HEK293 (cell line): ENCODE results near the gene P2RX2.
A peak's percentile ranks its signal among the peaks of the same experiment; 100 is the strongest.

Source experiments
- HOXC10 ChIP-seq: sonication (generic); formaldehyde crosslinking; IDR thresholded peaks from 2 replicates; pipeline ENCODE4 v1.8.1; 2023; ENCODE audit warnings: mild to moderate bottlenecking, missing genetic modification reagents
- MYNN ChIP-seq: fragments of 450-650 bp; formaldehyde crosslinking; IDR thresholded peaks from 2 replicates; pipeline ENCODE4 v1.5.1; 2016; ENCODE audit warnings: missing biosample characterization, missing genetic modification characterization, borderline replicate concordance
- ZBTB17 ChIP-seq: fragments of 450-650 bp; formaldehyde crosslinking; IDR thresholded peaks from 2 replicates; pipeline ENCODE4 v1.5.1; 2016; ENCODE audit warnings: missing biosample characterization, missing genetic modification characterization
- ZBTB8A ChIP-seq: fragments of 450-650 bp; formaldehyde crosslinking; IDR thresholded peaks from 2 replicates; pipeline ENCODE4 v1.5.1; 2016; ENCODE audit warnings: missing biosample characterization, missing genetic modification characterization
- ZEB2 ChIP-seq: fragments of 450-650 bp; formaldehyde crosslinking; IDR thresholded peaks from 2 replicates; pipeline ENCODE4 v1.5.1; 2016; ENCODE audit warnings: missing biosample characterization, missing genetic modification characterization
- ZFP37 ChIP-seq: fragments of 450-650 bp; formaldehyde crosslinking; IDR thresholded peaks from 2 replicates; pipeline ENCODE4 v1.5.1; 2016; ENCODE audit warnings: missing biosample characterization, missing genetic modification characterization
- ZFP41 ChIP-seq: fragments of 450-650 bp; formaldehyde crosslinking; IDR thresholded peaks from 2 replicates; pipeline ENCODE4 v1.5.1; 2016; ENCODE audit warnings: missing biosample characterization, missing genetic modification characterization, borderline replicate concordance
- ZNF121 ChIP-seq: fragments of 450-650 bp; formaldehyde crosslinking; IDR thresholded peaks from 2 replicates; pipeline ENCODE4 v1.5.1; 2016; ENCODE audit warnings: missing biosample characterization, missing genetic modification characterization
- ZNF140 ChIP-seq: fragments of 450-650 bp; formaldehyde crosslinking; IDR thresholded peaks from 2 replicates; pipeline ENCODE4 v1.5.1; 2016; ENCODE audit warnings: missing biosample characterization, missing genetic modification characterization
- ZNF155 ChIP-seq: fragments of 450-650 bp; formaldehyde crosslinking; IDR thresholded peaks from 2 replicates; pipeline ENCODE4 v1.5.1; 2016; ENCODE audit warnings: missing biosample characterization, missing genetic modification characterization
- ZNF169 ChIP-seq: fragments of 450-650 bp; formaldehyde crosslinking; IDR thresholded peaks from 2 replicates; pipeline ENCODE4 v1.5.1; 2016; ENCODE audit warnings: missing biosample characterization, missing genetic modification characterization
- ZNF2 ChIP-seq: fragments of 450-650 bp; formaldehyde crosslinking; IDR thresholded peaks from 2 replicates; pipeline ENCODE4 v1.5.1; 2016; ENCODE audit warnings: missing biosample characterization, missing genetic modification characterization
- ZNF26 ChIP-seq: fragments of 450-650 bp; formaldehyde crosslinking; IDR thresholded peaks from 2 replicates; pipeline ENCODE4 v1.5.1; 2016; ENCODE audit warnings: missing biosample characterization, missing genetic modification characterization
- ZNF266 ChIP-seq: fragments of 450-650 bp; formaldehyde crosslinking; IDR thresholded peaks from 2 replicates; pipeline ENCODE4 v1.5.1; 2016; ENCODE audit warnings: missing biosample characterization, missing genetic modification characterization, low read depth
- ZNF324 ChIP-seq: fragments of 450-650 bp; formaldehyde crosslinking; IDR thresholded peaks from 2 replicates; pipeline ENCODE4 v1.5.1; 2016; ENCODE audit warnings: missing biosample characterization, missing genetic modification characterization
- ZNF366 ChIP-seq: fragments of 450-650 bp; formaldehyde crosslinking; conservative IDR thresholded peaks from 2 replicates; pipeline ENCODE4 v1.5.1; 2016; ENCODE audit warnings: missing biosample characterization, missing genetic modification characterization
- ZNF391 ChIP-seq: fragments of 450-650 bp; formaldehyde crosslinking; IDR thresholded peaks from 2 replicates; pipeline ENCODE4 v1.5.1; 2016; ENCODE audit warnings: low read depth, missing biosample characterization, missing genetic modification characterization, borderline replicate concordance
- ZNF48 ChIP-seq: fragments of 450-650 bp; formaldehyde crosslinking; IDR thresholded peaks from 2 replicates; pipeline ENCODE4 v1.5.1; 2016; ENCODE audit warnings: missing biosample characterization, missing genetic modification characterization
- ZNF530 ChIP-seq: fragments of 450-650 bp; formaldehyde crosslinking; IDR thresholded peaks from 2 replicates; pipeline ENCODE4 v1.5.1; 2016; ENCODE audit warnings: low read depth, missing biosample characterization, missing genetic modification characterization
- ZNF571 ChIP-seq: fragments of 450-650 bp; formaldehyde crosslinking; IDR thresholded peaks from 2 replicates; pipeline ENCODE4 v1.5.0; 2017; ENCODE audit warnings: missing biosample characterization, missing genetic modification characterization
- ZNF660 ChIP-seq: fragments of 450-650 bp; IDR thresholded peaks from 2 replicates; pipeline ENCODE4 v1.5.1; 2018; ENCODE audit warnings: missing biosample characterization, mild to moderate bottlenecking, missing genetic modification characterization
- ZNF776 ChIP-seq: fragments of 450-650 bp; formaldehyde crosslinking; IDR thresholded peaks from 2 replicates; pipeline ENCODE4 v1.5.0; 2017; ENCODE audit warnings: missing biosample characterization, missing genetic modification characterization, borderline replicate concordance
- ZNF777 ChIP-seq: fragments of 450-650 bp; formaldehyde crosslinking; IDR thresholded peaks from 2 replicates; pipeline ENCODE4 v1.5.1; 2017; ENCODE audit warnings: missing biosample characterization, missing genetic modification characterization, borderline replicate concordance
- ZSCAN18 ChIP-seq: fragments of 450-650 bp; formaldehyde crosslinking; IDR thresholded peaks from 2 replicates; pipeline ENCODE4 v1.5.1; 2016; ENCODE audit warnings: missing biosample characterization, missing genetic modification characterization
- ZSCAN5A ChIP-seq: fragments of 450-650 bp; formaldehyde crosslinking; IDR thresholded peaks from 2 replicates; pipeline ENCODE4 v1.5.1; 2016; ENCODE audit warnings: missing biosample characterization, missing genetic modification characterization
- TF ChIP-seq, protein P1 (sequence below): fragments of 450-650 bp; formaldehyde crosslinking; IDR thresholded peaks from 2 replicates; pipeline ENCODE4 v1.5.1; 2016; ENCODE audit warnings: missing biosample characterization, missing genetic modification characterization
- TF ChIP-seq, protein P2 (sequence below): fragments of 450-650 bp; formaldehyde crosslinking; IDR thresholded peaks from 2 replicates; pipeline ENCODE4 v1.5.1; 2016; ENCODE audit warnings: missing biosample characterization, missing genetic modification characterization
- TF ChIP-seq, protein P3 (sequence below): fragments of 450-650 bp; formaldehyde crosslinking; IDR thresholded peaks from 2 replicates; pipeline ENCODE4 v1.5.1; 2016; ENCODE audit warnings: missing biosample characterization, missing genetic modification characterization

P2RX2 gene

GRCh38 chr12:132597333-132598316, 21.0 kb upstream of the P2RX2 start (continued):
- TF ChIP-seq, protein P1, sequence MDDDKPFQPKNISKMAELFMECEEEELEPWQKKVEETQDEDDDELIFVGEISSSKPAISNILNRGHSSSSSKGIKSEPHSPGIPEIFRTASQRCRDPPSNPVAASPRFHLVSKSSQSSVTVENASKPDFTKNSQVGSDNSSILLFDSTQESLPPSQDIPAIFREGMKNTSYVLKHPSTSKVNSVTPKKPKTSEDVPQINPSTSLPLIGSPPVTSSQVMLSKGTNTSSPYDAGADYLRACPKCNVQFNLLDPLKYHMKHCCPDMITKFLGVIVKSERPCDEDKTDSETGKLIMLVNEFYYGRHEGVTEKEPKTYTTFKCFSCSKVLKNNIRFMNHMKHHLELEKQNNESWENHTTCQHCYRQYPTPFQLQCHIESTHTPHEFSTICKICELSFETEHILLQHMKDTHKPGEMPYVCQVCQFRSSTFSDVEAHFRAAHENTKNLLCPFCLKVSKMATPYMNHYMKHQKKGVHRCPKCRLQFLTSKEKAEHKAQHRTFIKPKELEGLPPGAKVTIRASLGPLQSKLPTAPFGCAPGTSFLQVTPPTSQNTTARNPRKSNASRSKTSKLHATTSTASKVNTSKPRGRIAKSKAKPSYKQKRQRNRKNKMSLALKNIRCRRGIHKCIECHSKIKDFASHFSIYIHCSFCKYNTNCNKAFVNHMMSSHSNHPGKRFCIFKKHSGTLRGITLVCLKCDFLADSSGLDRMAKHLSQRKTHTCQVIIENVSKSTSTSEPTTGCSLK (tag by site-specific recombination) = no peak
- TF ChIP-seq ZNF169 (tag by site-specific recombination) = peak; percentile 67; the same call in 1 of the 2 replicates
- TF ChIP-seq, protein P2, sequence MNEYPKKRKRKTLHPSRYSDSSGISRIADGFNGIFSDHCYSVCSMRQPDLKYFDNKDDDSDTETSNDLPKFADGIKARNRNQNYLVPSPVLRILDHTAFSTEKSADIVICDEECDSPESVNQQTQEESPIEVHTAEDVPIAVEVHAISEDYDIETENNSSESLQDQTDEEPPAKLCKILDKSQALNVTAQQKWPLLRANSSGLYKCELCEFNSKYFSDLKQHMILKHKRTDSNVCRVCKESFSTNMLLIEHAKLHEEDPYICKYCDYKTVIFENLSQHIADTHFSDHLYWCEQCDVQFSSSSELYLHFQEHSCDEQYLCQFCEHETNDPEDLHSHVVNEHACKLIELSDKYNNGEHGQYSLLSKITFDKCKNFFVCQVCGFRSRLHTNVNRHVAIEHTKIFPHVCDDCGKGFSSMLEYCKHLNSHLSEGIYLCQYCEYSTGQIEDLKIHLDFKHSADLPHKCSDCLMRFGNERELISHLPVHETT (tag by site-specific recombination) = peak; percentile 89
- TF ChIP-seq HOXC10 (CRISPR knock-in tag) = no peak
- TF ChIP-seq ZNF2 = peak; percentile 68; the same call in 1 of the 2 replicates
- no peak for TF ChIP-seq ZFP37 (tag by site-specific recombination)
- TF ChIP-seq ZEB2 (tag by site-specific recombination) = no peak
- peak; percentile 93; the same call in 1 of the 2 replicates for TF ChIP-seq ZNF571 (tag by site-specific recombination)
- TF ChIP-seq, protein P3, sequence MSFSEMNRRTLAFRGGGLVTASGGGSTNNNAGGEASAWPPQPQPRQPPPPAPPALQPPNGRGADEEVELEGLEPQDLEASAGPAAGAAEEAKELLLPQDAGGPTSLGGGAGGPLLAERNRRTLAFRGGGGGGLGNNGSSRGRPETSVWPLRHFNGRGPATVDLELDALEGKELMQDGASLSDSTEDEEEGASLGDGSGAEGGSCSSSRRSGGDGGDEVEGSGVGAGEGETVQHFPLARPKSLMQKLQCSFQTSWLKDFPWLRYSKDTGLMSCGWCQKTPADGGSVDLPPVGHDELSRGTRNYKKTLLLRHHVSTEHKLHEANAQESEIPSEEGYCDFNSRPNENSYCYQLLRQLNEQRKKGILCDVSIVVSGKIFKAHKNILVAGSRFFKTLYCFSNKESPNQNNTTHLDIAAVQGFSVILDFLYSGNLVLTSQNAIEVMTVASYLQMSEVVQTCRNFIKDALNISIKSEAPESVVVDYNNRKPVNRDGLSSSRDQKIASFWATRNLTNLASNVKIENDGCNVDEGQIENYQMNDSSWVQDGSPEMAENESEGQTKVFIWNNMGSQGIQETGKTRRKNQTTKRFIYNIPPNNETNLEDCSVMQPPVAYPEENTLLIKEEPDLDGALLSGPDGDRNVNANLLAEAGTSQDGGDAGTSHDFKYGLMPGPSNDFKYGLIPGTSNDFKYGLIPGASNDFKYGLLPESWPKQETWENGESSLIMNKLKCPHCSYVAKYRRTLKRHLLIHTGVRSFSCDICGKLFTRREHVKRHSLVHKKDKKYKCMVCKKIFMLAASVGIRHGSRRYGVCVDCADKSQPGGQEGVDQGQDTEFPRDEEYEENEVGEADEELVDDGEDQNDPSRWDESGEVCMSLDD (tag by site-specific recombination) = peak; percentile 84
- TF ChIP-seq MYNN (tag by site-specific recombination) = no peak
- peak; percentile 53 for TF ChIP-seq ZBTB17
- TF ChIP-seq ZSCAN5A (tag by site-specific recombination) = peak; percentile 57; the same call in 1 of the 2 replicates
- TF ChIP-seq ZNF776 (tag by site-specific recombination) = peak; percentile 83; the same call in 1 of the 2 replicates
- peak; percentile 80; the same call in 1 of the 2 replicates for TF ChIP-seq ZNF391 (tag by site-specific recombination)
- no peak for TF ChIP-seq ZFP41 (tag by site-specific recombination)
- TF ChIP-seq ZNF140 = no peak
- TF ChIP-seq ZNF660 (tag by site-specific recombination) = no peak
- peak; percentile 22; the same call in 1 of the 2 replicates for TF ChIP-seq ZNF155 (tag by site-specific recombination)
- TF ChIP-seq ZNF48 = peak; percentile 100
- no peak; the same call in 1 of the 2 replicates for TF ChIP-seq ZNF26
- no peak for TF ChIP-seq ZNF777
- TF ChIP-seq ZNF121 (tag by site-specific recombination) = no peak; the same call in 1 of the 2 replicates
- no peak; the same call in 1 of the 2 replicates for TF ChIP-seq ZNF530 (tag by site-specific recombination)
- no peak for TF ChIP-seq ZBTB8A (tag by site-specific recombination)
- peak; percentile 75 for TF ChIP-seq ZNF324 (tag by site-specific recombination)
- no peak for TF ChIP-seq ZSCAN18
- TF ChIP-seq ZNF266 (tag by site-specific recombination) = peak; percentile 65; the same call in 1 of the 2 replicates
- TF ChIP-seq ZNF366 (tag by site-specific recombination) = peak; percentile 90
